Colon (tissue), 2 donors: ENCODE results near the gene CTNNBL1.

ENCODE experiments used
- FAIRE-seq: peaks from 2 replicates; lab custom pipeline; 2012; peaks lifted over from hg19 to GRCh38; lab: Jason Lieb, UNC
- donor health status: control.
- donor health status: control.

The CTNNBL1 gene

DNA sequence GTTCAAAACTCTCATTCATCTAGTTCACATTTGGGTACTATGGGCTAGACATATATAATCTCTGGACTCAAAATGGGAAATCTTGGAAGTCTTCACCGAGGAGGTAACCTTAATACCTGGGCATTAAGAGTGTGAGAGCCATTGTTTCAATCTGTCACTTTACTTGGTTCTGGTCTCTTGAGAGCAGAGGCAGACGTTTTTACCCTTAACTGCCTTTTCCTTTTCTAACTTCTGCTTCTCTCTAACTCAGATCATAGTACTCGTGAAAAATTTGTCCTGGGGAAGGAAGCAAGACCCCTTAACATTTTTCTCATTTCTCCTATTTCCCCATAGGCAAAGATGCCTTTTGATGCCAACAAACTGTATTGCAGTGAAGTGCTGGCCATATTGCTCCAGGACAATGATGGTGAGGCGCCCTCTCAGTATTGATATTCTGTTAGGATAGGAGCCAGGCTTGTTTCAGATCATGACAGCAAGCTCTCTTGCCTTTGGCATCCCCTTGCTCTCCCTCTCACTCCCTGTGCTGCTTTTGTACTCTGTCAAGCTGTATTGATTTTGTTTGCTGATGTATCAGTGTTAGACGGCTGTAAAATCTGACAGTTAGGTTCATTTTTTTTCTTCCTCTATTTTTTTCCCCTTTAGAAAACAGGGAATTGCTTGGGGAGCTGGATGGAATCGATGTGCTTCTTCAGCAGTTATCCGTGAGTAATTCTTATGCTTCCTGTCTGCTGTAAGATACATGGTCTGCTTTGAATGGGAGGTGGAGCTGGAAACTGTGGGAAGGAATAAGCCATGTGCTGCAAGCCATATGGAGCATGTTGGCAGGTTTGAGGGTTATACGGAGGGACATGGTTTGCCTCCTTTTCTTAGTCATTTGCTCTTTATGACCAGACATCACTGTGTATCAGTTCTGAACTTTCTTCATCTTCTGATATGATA, 83.5 kb downstream of the CTNNBL1 start:
- FAIRE-seq: no peak

DNA sequence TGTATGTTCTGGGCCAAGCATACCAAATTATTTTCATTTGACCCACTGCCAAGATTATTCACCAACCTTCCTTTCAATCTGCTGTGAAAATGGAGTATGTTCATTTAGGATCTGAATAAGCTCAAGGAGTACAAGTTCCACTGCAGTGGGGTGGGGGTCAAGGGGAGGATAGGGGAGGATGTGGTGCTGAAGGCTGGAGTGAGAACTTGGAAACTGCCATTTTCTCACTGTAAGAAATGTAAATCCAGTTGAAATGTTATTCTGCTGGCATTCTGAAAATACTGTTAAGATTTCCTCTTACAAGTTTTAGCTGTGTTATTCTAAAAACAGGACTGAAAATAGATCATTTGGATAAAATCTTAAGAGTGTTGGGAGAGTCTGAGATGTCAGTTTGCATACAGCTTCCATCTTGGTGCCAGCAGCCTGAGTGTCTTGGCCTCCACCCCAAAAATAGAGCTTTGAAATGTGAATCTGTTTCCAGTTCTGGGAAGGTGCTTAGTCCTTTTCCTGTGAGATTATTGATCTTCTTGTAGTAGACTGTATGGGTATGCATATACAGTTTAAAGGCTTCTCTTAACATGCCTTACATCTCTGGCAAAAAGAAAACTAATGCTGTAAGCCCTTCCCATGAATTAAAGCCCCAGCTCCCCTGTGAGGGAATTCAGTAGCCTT, 84.3 kb downstream of the CTNNBL1 start:
- no peak for FAIRE-seq

DNA sequence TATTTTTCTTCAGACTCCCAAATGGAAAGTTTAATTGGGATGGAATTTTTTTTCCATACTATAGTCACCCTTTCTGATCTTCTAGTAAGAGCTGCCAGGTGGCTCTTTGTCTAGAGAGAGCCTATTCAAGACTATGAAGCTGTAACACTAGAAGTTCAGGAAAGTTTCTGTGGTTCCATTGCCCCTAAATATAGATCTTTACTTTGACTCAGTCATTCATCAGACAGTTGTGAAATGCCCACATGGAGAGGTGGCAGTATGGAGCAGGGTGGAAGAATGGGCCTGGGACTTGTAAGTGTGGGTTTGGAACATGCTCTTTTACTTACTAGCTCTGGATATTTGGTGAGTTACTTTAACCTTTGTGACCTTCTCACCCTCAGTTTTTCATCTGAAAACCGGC, 87.8 kb downstream of the CTNNBL1 start:
- no peak for FAIRE-seq

- no peak for FAIRE-seq
These were observed 92.2 kb downstream of the CTNNBL1 start for GRCh38 chr20:37786043-37786442.

- FAIRE-seq: no peak
These were observed 95.6 kb downstream of the CTNNBL1 start for GRCh38 chr20:37789408-37789807.

DNA sequence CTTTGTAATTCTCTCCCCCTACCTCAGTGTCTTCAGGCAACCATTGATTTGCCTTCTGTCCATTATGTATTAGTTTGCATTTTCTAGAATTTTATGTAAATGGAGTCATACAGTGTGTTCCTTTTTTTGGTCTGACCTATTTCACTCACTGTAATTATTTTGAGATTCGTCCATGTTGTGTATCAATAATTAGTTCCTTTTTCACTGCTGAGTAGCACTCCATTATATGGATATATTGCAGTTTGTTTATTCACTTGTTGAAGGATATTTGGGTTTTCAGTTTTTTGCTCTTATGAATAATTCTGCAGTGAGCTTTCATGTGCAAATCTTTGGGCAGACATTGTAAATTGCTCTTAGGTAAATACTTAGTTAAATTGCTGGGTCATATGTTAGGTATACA, 97.1 kb downstream of the CTNNBL1 start:
- FAIRE-seq: no peak

- no peak for FAIRE-seq
These were observed 102.3 kb downstream of the CTNNBL1 start for GRCh38 chr20:37796121-37796520.

- no peak for FAIRE-seq
These were observed 102.9 kb downstream of the CTNNBL1 start for GRCh38 chr20:37796733-37797132.

DNA sequence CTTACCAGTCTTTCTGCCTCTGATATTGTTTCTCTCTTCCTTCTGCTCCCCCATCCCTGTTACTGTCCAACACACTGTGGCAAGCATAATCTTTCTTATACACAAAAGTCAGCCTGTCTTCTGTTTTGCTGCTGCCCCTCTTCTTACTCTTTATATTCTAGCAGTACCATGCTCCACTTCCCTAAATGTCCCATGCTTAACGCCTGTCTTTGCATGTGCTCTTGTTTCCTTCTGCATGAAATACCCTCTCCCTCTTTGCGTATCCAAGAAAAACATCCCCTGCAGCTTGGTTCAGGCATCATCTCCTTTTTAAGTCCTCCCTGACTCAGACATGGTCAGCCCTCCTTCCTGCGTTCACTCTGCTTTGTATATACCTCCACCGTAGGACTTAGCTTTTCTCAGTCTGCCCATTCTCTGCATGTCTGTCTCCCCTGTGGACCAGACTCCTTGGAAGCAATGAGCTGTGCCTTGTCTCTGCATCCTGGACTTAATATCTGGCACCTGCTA, 103.9 kb downstream of the CTNNBL1 start:
- FAIRE-seq: no peak

- FAIRE-seq: no peak
These were observed 104.5 kb downstream of the CTNNBL1 start for GRCh38 chr20:37798312-37798711.

DNA sequence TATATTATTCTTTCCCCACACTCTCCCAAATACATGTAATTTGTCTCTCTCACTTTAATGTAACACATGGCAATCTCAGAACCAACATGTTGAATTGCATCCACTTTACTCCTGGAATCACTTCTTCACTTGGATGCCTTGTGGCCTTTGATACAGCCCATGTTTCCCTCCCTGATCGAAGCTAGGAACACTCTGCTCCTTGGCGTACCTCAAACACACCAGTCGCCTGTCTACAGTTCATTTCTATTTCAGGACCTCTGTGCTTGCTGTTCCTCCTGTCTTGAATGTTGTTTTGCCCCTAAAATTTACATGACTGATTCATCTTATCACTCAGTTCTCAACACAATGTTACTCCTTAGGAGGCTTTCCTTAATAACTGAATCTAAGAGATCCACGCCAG, 106.8 kb downstream of the CTNNBL1 start:
- no peak for FAIRE-seq

DNA sequence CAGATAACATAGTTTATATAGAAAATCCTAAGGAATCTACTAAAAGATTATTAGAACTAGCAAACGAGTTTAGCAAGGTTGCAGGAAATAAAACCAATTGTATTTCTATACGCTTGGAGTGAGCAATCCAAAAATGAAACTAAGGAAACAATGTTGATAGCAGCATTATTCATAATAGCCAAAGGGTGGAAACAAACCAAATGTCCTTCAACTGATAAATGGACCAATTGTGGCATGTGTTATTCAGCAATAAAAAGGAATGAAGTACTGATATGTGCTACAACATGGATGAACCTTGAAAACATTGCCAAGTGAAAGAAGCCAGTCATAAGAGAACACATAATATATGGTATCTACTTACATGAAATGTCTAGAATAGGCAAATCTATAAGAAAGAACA, 108.1 kb downstream of the CTNNBL1 start:
- no peak for FAIRE-seq

DNA sequence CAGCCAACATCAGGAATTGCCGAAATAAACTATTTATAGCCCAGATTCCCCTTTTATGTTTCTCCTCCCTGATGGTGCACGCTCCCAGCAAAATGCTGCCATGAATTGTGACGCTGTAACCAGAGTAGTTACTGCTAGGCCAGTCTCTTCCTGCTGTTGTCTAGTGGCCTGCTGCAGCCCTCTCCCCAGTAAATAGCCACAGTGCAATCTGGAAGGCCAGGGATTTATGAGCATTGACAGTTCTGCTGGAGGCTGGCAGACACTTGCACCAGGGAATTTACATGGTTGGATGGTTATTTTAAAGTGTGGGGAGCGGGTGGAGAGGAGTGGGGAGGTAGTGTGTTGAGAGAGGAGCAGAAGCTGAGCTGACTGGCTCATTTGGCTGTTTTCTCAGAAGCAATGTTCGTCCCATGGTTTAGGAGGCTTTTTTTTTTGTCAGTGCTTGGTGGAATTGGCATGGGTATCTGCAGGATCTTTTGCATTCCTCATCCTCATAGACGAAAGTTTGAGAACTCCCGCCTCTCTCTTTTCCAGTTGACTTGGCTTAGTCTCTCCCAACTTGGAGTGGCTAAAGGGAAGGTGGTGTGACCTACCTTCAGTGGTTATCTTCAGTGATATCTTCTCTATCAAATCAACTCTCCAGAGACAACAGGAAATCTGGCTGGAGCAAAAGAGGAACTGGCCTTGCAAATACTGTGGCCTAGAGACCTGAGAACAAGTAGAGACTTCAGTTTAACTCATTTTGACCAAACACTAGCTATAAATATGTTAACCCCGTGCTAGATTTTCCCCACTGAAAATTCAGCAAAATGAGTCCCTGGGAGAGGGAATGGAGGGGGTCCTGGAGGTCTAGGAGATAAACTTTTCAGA, 109.8 kb downstream of the CTNNBL1 start:
- no peak for FAIRE-seq

- FAIRE-seq: no peak
These were observed 111.0 kb downstream of the CTNNBL1 start for GRCh38 chr20:37804584-37805566.

DNA sequence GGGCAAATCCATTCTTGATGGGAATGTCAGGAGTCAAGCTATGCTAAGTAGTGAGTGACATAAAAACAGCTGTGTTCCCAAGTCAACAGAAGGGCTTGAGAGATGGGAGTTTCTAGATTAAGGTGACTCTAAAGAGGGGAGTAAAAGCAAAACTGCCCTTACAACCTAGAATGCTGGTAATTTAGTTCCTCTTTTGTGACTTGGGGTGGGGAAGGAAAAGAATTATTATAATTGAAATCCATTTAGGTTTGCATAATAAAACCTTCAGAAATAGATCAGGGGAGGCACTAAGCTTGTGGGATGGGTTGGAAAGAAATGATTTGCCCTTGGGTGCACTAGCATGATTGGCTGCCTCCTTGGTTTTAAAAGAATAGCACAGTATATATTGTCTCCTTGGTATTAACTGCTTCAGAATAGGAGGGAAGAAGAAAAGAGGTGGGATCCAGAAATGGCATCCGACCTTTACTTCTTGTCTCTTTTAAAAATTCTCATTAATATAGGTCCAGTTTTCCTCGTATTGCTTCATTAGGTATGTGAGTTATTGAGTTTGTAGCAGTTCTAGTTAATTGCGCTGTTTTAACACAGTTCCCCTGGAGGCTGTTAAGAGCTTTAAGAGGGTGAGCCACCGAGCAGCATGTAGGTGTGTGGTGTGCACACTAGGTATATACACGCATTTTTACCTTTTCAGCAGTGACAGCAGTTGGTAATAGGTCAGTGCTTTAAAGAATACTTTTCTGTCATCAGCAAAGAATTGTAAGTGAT, 113.8 kb downstream of the CTNNBL1 start:
- no peak for FAIRE-seq

DNA sequence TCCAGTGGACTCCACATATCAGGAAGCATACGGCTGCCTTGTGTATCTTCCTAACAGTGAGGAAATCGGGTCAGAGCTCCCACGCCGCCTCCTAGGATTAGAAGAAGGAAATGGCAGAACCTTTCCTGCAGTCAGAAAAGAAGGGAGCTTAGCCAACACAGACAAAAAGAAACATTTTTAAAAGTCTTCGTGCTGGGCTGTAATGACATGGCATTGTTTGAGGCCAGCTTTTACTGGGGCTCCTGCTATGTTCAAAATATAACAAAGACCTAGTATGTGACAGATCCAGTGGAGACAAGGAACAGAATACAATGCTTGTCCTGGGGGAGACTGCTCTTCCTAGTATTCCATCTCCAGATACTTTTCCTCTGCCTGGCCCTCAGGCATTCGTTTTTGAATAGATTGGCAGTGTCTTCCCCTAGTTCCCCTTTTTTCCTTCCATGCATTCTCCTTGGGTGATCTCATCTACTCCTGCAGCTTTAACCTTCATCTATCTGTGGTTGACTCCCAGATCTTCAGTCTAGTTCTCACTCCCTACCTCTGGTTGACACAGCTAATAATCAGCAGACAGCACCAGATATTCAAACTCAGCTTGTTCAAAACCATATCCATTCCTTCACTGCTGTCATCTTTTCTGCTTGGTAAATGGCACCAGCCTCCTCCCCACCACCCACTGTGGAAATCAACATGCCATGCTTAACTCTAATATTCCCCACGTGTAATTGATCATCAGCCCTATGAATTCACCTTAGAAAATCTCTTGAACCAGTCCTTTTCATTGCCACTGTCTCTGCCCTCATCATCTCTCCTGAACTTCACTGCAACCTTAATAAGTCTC, 114.6 kb downstream of the CTNNBL1 start:
- no peak for FAIRE-seq

- FAIRE-seq: no peak
These were observed 116.2 kb downstream of the CTNNBL1 start for GRCh38 chr20:37810027-37810426.

DNA sequence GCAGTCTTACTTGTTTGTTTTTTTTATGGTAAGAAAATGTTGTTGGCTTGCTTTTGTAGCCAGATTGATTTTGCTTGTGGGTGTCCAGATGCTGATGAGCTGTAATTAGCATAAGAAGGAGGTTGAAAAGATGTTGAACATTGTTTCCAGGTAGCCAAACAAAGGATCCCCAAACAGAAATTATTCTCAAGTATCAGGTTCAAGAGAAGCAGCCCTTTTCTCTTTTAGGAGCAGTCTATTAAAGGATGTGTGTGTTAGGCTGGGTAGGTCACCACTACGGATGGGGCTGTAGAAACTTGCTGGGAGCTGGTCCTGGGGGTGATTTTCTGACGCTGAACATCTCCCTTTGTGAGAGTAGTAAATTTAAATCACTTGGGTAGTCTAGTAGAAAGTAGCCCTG, 122.2 kb downstream of the CTNNBL1 start:
- no peak for FAIRE-seq

DNA sequence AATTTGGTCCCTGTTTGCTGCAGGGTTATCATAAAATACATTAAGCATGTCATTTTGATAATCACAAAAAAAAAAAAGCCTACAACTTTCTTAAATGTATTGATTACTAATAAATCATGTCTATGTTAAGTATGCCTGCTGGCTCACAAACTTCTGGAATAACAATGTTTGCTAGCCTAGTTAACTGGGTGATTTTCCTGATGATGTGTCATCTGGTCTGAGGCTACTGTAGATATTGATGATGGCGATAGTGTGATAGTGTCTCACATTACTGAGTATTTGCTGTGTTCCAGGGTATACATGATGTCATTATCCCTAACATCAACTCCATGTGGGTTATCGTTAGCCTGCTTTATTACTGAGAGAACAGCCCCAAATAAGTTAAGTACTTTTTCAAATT, 122.9 kb downstream of the CTNNBL1 start:
- no peak for FAIRE-seq
